Measurements from ENCODE around the gene ARHGAP10.

- TF ChIP-seq CTCF (IDR thresholded peaks at IDR 0.05) = no peak
- TF ChIP-seq EZH2 (IDR thresholded peaks at IDR 0.05; ENCODE audit: borderline replicate concordance, insufficient read depth, low read depth, low read length, poor library complexity, severe bottlenecking) = no peak
Measured at GRCh38 chr4:147943159-147943638, 211.3 kb downstream of the ARHGAP10 start.

Data from B cell (primary cell).